ENCODE data around the gene TXNDC9.
"Not testable (repeated sequence)": the region's sequence is repeated elsewhere in the genome, so short reads cannot be mapped to it uniquely, and the experiment has no call there.

Gene TXNDC9

GRCh38 chr2:99325384-99325783 is 10.7 kb downstream of the TXNDC9 start:
- no peak for DNase-seq (ENCODE audit: low read depth)

GRCh38 chr2:99317873-99318200 is 18.3 kb downstream of the TXNDC9 start:
- DNase-seq (ENCODE audit: low read depth) = not testable (repeated sequence)

GRCh38 chr2:99317161-99317872 is 18.8 kb downstream of the TXNDC9 start:
- no peak for DNase-seq (ENCODE audit: low read depth)

- DNase-seq (ENCODE audit: low read depth) = not testable (repeated sequence)
These were observed 35.0 kb downstream of the TXNDC9 start, which contains the start of gene LYG1 for GRCh38 chr2:99301097-99301496. LYG1 (minus strand) TSS chr2:99301197; CDS start chr2:99295670, 5,527 bp downstream.

- no peak for DNase-seq (ENCODE audit: low read depth)
These were observed 36.6 kb downstream of the TXNDC9 start for GRCh38 chr2:99299580-99299979.

- no peak for DNase-seq (ENCODE audit: low read depth)
These were observed 38.1 kb downstream of the TXNDC9 start for GRCh38 chr2:99297994-99298393.

- no peak for DNase-seq (ENCODE audit: low read depth)
These were observed 50.6 kb downstream of the TXNDC9 start for GRCh38 chr2:99285526-99285925.

- no peak for DNase-seq (ENCODE audit: low read depth)
These were observed 56.0 kb downstream of the TXNDC9 start for GRCh38 chr2:99279969-99280695.

GRCh38 chr2:99278793-99279291 is 57.3 kb downstream of the TXNDC9 start:
- DNase-seq (ENCODE audit: low read depth) = no peak

- DNase-seq (ENCODE audit: low read depth) = not testable (repeated sequence)
These were observed 57.9 kb downstream of the TXNDC9 start for GRCh38 chr2:99278195-99278765.

GRCh38 chr2:99275882-99276281 is 60.3 kb downstream of the TXNDC9 start:
- DNase-seq (ENCODE audit: low read depth) = no peak

Measured in CMK (cell line).